VCaP (cell line): ENCODE measurements around the gene FHIT.

ENCODE experiments used
- H3K27ac ChIP-seq: fragments of 450-650 bp; 2 replicates; pipeline ENCODE4 v1.5.1; 2017
- CTCF ChIP-seq: fragments of 450-650 bp; conservative IDR thresholded peaks from 2 replicates; pipeline ENCODE4 v1.5.1; 2017; ENCODE audit warnings: mild to moderate bottlenecking, moderate library complexity

Gene FHIT

GRCh38 chr3:60847791-60848190, 403.5 kb downstream of the FHIT start:
- H3K27ac ChIP-seq, result no peak overlapping the region
- TF ChIP-seq CTCF, result no peak

DNA sequence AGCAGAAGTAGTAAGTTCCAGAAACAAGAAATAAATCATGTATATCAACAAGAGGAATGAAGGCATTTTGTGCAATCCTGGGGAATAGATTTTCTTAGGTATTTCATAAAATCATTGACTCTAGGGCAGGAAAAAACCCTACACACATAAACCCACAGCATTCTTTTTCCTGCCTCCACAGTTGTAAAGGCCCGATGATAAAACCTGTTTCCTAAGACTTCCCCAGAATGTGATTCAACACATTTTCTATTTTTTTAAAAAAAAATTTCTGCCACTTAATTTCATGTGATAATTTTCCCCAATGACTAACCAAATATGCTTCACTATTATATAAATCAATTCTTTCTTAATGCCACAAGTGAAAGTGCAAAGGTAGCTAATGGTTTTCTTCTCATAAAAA, 407.0 kb downstream of the FHIT start:
- no peak overlapping the region for H3K27ac ChIP-seq
- no peak for TF ChIP-seq CTCF

DNA sequence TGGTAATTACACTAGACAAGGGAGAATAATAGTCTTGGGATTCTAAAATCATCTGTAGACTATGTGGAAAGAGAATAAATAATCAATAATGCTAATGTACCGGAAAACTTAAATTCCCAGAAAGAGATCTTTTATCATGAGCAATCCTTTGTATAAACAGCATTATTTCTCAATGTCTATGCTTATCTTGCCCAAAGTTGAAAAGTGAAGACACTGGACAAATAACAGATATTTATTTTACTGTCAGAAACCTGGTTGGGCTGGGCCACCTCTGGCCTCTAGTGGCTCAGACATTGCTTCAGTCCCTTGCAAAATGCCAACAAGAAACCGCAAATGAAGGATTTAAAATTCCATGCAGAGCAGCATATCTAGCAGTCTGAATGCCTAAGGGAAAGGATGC, 409.9 kb downstream of the FHIT start:
- peak; percentile 57 for TF ChIP-seq CTCF
- no peak overlapping the region for H3K27ac ChIP-seq

DNA sequence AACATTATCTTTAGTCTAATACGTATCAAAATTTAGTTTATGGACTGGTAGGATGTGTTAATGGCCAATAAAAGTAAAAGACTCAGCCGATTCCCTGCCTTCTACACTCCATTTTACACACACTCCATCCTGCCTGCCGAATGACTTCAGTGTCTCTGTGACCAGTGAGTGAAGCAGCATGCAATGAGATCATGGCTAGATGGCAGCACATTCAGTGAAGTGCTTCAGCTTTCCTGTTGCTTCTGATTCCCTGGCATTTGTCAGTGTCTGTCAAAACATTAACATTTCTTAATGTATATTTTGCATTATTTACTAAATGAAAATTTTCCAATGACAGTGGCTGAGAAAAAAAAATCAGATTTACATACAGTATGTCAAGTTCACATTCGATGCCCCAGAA, 412.0 kb downstream of the FHIT start:
- TF ChIP-seq CTCF, result peak; percentile 49; the same call in 1 of the 2 replicates
- no peak overlapping the region for H3K27ac ChIP-seq

DNA sequence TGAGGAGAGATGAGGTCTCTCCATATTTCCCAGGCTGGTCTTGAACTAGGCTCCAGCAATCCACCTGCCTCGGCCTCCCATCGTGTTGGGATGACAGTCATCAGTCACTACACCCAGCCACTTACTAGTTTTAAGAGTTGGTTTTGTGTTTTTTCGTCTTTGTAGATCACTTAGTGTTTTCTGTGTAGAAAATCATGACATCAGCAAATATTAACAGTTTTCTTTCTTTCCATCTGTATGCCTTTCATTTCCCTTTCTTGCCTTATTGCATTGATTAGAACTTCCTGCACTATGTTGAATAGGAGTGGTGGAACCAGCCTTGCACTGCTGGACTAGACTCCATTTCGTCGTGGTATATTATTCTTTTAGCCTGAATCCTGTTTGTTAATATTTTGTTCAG, 415.5 kb downstream of the FHIT start:
- TF ChIP-seq CTCF, result no peak
- no peak overlapping the region for H3K27ac ChIP-seq

- H3K27ac ChIP-seq, result no peak overlapping the region
- TF ChIP-seq CTCF, result no peak
These were observed 422.2 kb downstream of the FHIT start for GRCh38 chr3:60829058-60829457.

DNA sequence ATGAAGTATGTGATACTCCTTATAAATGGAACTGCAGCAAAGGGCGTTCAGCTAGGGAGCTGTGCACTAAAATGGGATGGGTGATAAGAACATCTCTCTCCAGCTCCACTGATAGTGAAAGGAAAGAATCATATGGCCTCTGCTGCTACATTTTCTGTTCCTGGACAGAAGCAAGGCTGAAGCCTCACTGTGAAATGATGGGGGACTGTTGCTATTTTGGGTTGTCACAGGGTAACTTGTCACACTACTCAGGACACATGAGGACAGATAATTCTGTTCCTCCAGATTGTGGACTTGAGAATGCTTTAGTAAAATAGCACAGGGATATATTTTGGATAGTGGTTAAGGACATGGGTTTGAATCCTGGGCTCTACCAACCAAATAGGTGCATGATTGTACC, 423.6 kb downstream of the FHIT start:
- no peak for TF ChIP-seq CTCF
- H3K27ac ChIP-seq, result no peak overlapping the region

GRCh38 chr3:60826511-60826910, 424.7 kb downstream of the FHIT start:
- H3K27ac ChIP-seq, result no peak overlapping the region
- no peak for TF ChIP-seq CTCF
